BE2C (cell line): ENCODE measurements around the gene DCLRE1B.

Experiments used
- DNase-seq: peaks from one replicate; pipeline ENCODE4 v3.0.0-alpha.2; 2020
- H3K27me3 ChIP-seq: fragments of 250-450 bp; sonication (Bioruptor Pico); 2 replicates; pipeline ENCODE4 v1.5.1; 2020; ENCODE audit warnings: mild to moderate bottlenecking
- H3K36me3 ChIP-seq: fragments of 250-450 bp; sonication (Bioruptor Pico); 2 replicates; pipeline ENCODE4 v1.5.1; 2020; ENCODE audit warnings: mild to moderate bottlenecking
- H3K4me1 ChIP-seq: fragments of 250-450 bp; sonication (Bioruptor Pico); 2 replicates; pipeline ENCODE4 v1.5.1; 2020
- H3K4me3 ChIP-seq: 2 replicates; pipeline ENCODE4 v1.5.1; 2011; ENCODE audit warnings: low read depth, low read length
- H3K9me3 ChIP-seq: fragments of 250-450 bp; sonication (Bioruptor Pico); 2 replicates; pipeline ENCODE4 v1.5.1; 2020
- TF ChIP-seq, protein P1 (sequence below): IDR thresholded peaks from 2 replicates; pipeline ENCODE4 v1.5.1; 2012; ENCODE audit warnings: mild to moderate bottlenecking, low read depth, low read length

DCLRE1B gene

GRCh38 chr1:113876176-113876575, 28.9 kb upstream of the DCLRE1B start:
- Histone ChIP-seq H3K27me3 (no peaks in the 10 kb centered on the region; the same call in 1 of the 2 replicates), H3K4me3 (no peak overlapping the region), H3K4me1 (no peaks in the 10 kb centered on the region), H3K9me3 (no peaks in the 10 kb centered on the region), H3K36me3 (no peaks in the 10 kb centered on the region)
- TF ChIP-seq, protein P1, sequence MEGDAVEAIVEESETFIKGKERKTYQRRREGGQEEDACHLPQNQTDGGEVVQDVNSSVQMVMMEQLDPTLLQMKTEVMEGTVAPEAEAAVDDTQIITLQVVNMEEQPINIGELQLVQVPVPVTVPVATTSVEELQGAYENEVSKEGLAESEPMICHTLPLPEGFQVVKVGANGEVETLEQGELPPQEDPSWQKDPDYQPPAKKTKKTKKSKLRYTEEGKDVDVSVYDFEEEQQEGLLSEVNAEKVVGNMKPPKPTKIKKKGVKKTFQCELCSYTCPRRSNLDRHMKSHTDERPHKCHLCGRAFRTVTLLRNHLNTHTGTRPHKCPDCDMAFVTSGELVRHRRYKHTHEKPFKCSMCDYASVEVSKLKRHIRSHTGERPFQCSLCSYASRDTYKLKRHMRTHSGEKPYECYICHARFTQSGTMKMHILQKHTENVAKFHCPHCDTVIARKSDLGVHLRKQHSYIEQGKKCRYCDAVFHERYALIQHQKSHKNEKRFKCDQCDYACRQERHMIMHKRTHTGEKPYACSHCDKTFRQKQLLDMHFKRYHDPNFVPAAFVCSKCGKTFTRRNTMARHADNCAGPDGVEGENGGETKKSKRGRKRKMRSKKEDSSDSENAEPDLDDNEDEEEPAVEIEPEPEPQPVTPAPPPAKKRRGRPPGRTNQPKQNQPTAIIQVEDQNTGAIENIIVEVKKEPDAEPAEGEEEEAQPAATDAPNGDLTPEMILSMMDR = no peak
- DNase-seq = no peak

GRCh38 chr1:113879739-113880038, 25.4 kb upstream of the DCLRE1B start:
- Histone ChIP-seq H3K36me3 (no peaks in the 10 kb centered on the region), H3K9me3 (no peaks in the 10 kb centered on the region), H3K4me1 (no peaks in the 10 kb centered on the region), H3K4me3 (no peak overlapping the region), H3K27me3 (no peaks in the 10 kb centered on the region)
- no peak for DNase-seq
- TF ChIP-seq, protein P1 = no peak

- no peaks in the 10 kb centered on the region for H3K36me3 ChIP-seq
- TF ChIP-seq, protein P1 = no peak
- DNase-seq = no peak
- no peaks in the 10 kb centered on the region for H3K4me1 ChIP-seq
- no peaks in the 10 kb centered on the region for H3K27me3 ChIP-seq
- H3K4me3 ChIP-seq = no peak overlapping the region
- H3K9me3 ChIP-seq = no peaks in the 10 kb centered on the region
Observed at GRCh38 chr1:113881661-113882060, 23.5 kb upstream of the DCLRE1B start.

DNA sequence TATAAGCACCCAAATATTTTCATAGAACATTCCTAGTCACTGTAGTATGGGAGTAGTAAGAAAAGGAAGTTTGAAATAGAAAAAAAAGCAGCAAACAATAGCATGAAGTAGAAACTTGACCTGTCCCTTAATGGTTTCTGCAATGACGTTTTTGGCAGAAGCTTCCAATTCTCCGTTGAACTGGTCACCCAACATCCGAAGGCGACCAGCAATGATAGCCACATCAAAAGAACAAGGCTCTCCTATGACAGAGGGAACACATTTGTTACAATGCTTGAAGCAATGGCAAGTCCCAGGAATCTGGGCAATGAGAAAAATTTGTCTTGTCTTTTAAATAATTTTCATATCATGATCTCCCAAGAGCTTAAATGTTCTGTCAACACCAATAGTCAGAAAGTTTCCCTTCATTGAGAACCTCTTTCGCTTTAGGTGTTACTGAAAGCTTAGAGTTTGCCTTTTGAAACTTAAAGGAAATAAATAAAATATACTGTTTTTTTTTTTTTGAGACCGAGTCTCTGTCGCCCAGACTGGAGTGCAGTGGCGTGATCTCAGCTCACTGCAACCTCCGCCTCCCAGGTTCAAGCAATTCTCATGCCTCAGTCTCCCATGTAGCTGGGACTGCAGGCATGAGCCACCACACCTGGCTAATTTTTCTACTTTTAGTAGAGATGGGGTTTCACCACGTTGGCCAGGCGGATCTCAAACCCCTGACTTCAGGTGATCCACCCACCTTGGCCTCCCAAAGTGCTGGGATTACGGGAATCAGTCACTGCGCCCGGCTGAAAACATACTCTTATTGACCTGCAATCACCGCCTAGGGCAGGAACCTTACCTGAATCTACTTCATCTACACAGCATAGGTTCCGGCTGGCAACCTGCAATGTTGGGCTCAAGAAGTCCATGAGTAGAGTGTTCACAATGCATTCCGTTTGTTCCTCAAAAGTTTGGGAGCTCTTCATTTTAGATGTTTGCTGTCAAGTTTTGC, 18.4 kb upstream of the DCLRE1B start:
- H3K4me1 ChIP-seq = no peaks in the 10 kb centered on the region
- H3K36me3 ChIP-seq = no peaks in the 10 kb centered on the region
- TF ChIP-seq, protein P1 = no peak
- DNase-seq = no peak
- no peaks in the 10 kb centered on the region for H3K27me3 ChIP-seq
- no peaks in the 10 kb centered on the region for H3K9me3 ChIP-seq
- H3K4me3 ChIP-seq = no peak overlapping the region

DNA sequence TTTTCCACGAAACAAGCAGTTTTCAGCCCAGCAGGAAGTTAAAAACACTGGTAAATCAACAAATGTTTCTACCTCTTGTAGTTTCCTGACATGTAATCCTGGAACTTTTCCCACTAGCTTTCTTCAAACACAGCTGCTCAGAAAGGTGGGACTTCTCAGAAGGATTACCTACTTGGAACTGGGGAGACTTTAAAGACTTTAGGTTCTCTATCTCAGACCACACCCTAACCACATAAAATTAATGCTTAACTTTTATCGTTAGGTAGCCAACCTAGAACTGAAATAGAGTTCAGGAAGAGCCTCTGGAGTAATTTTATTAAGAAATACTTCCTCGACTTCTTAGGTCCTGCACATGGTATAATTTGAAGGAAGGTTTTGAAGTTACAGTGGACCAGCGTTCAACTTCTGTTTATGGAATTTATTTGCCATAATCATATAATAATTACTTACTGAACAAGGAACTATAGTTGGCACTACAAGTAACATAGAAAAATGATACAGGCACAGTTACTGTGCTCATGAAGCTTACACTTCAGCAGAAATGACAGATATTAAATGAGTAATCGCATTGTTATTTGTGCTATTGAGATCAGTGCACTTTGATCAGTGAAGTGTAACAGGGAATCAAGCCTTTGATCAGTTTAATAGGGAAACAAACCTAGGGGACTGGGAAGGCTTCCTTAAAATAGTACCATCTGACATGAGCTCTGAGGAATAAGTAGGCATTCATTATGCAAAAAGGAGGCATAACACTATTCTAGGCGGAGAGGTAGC, 17.5 kb upstream of the DCLRE1B start, which contains the start of gene BCL2L15:
TSS of gene BCL2L15 (minus strand) at position 180 of the 774 bp plus-strand sequence. CDS start 206 bp downstream, outside the sequence.
- H3K4me1 ChIP-seq = no peaks in the 10 kb centered on the region
- no peak within 1 kb of the TSS for H3K4me3 ChIP-seq
- no peaks in the 10 kb centered on the region for H3K27me3 ChIP-seq
- H3K36me3 ChIP-seq = no peaks in the 10 kb centered on the region
- TF ChIP-seq, protein P1 = no peak
- no peaks in the 10 kb centered on the region for H3K9me3 ChIP-seq
- DNase-seq = no peak
